ENCODE measurements around the gene KCMF1. TPM values are rescaled to one million over a fixed set of nuclear protein-coding genes. Genes with fewer than 3 reads are reported as not detected.

KCMF1 gene
- total and polyA plus RNA-seq, 2 donors (not counting 1 experiment from before 2014, with no cell fraction given), result 43.7 to 81.5 TPM

DNA sequence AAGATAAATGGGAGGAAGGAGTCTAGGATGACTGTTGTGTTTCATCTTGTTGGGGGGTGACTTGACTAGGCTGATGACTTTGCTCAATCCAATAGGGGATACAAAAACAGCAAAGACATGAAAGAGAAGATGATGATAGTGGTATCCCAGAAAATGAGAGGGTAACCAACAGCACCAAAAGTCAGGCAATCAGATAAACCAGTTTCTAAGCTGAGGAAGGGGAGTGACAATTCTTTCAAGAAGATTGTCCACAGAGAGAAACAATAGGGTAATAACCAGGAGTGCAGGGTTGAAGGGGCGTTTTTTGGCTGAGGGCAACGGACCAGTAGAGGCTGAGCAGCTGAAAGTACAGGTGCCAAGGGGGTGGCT is 7.7 kb upstream of the KCMF1 start:
- no peak for DNase-seq
- H3K36me3 ChIP-seq (replicated peaks in 1 of 2; ENCODE audit: control extremely low read depth in 1 of 2, control insufficient read depth in 1 of 2, extremely low read depth in 1 of 2, insufficient read depth in 2 of 2, low read length in 1 of 2), result peaks cover 2 to 20% of the 10 kb centered on the region in 2 experiments
- ChIA-PET CTCF (interaction anchor here (2.3 kb wide), 1 partner anchor 37 kb away, joined by 5 read pairs; no protein-coding TSS in a partner anchor), POLR2A (interaction anchor here (0.6 kb wide), 1 partner anchor 26 kb away, joined by 5 read pairs; no protein-coding TSS in a partner anchor)
- H4K20me1 ChIP-seq (ENCODE audit: control insufficient read depth, insufficient read depth, low read length, poor library complexity, severe bottlenecking), result peaks cover 6% of the 10 kb centered on the region
- H3K9ac ChIP-seq (ENCODE audit: low read length), result no peak overlapping the region
- no peaks in the 10 kb centered on the region for H3K9me3 Mint-ChIP-seq (ENCODE audit: insufficient read depth)
- H3K27me3 ChIP-seq (replicated peaks in 1 of 4; ENCODE audit: control extremely low read depth in 1 of 4, control insufficient read depth in 3 of 4, insufficient read depth in 4 of 4, low read length in 3 of 4), result no peaks in the 10 kb centered on the region
- intact Hi-C loops (cut with micrococcal nuclease), result no loop called here
- no peaks in the 10 kb centered on the region for H3K9me3 ChIP-seq (ENCODE audit: control extremely low read depth in 1 of 3, control insufficient read depth in 2 of 3, insufficient read depth in 1 of 3, low read length in 2 of 3)
- no peak overlapping the region for H3K4me3 Mint-ChIP-seq
- 91% methylated on average over 2 of the region's 2 CpGs for WGBS (ENCODE audit: insufficient coverage)
- H3K4me2 ChIP-seq (replicated peaks; ENCODE audit: low read depth, low read length, poor library complexity, severe bottlenecking), result no peak overlapping the region
- no peak for ATAC-seq (ENCODE audit: low read depth)
- peaks cover 44 to 59% of the 10 kb centered on the region in 2 donors for H3K4me1 ChIP-seq (ENCODE audit: control insufficient read depth in 2 of 2, insufficient read depth in 2 of 2, low read length in 2 of 2)
- peak overlapping the region; percentile 82 for H3K27ac Mint-ChIP-seq
- no peak overlapping the region for H2AFZ ChIP-seq (ENCODE audit: insufficient read depth, low read depth, low read length, poor library complexity, severe bottlenecking)
- no peak overlapping the region for H3K27ac ChIP-seq (ENCODE audit: low read length in 2 of 2)
- H3K79me2 ChIP-seq (ENCODE audit: control insufficient read depth, insufficient read depth, low read length), result peaks cover 39% of the 10 kb centered on the region
- H3K4me3 ChIP-seq (ENCODE audit: control extremely low read depth in 1 of 5, extremely low read depth in 1 of 5, insufficient read depth in 1 of 5, low read depth in 2 of 5, low read length in 4 of 5), result no peak overlapping the region
- H3K27me3 Mint-ChIP-seq, result no peaks in the 10 kb centered on the region
- TF ChIP-seq EZH2 (IDR thresholded peaks at IDR 0.05; ENCODE audit: borderline replicate concordance, insufficient read depth, low read depth, low read length, poor library complexity, severe bottlenecking), result no peak
- TF ChIP-seq, protein P1, sequence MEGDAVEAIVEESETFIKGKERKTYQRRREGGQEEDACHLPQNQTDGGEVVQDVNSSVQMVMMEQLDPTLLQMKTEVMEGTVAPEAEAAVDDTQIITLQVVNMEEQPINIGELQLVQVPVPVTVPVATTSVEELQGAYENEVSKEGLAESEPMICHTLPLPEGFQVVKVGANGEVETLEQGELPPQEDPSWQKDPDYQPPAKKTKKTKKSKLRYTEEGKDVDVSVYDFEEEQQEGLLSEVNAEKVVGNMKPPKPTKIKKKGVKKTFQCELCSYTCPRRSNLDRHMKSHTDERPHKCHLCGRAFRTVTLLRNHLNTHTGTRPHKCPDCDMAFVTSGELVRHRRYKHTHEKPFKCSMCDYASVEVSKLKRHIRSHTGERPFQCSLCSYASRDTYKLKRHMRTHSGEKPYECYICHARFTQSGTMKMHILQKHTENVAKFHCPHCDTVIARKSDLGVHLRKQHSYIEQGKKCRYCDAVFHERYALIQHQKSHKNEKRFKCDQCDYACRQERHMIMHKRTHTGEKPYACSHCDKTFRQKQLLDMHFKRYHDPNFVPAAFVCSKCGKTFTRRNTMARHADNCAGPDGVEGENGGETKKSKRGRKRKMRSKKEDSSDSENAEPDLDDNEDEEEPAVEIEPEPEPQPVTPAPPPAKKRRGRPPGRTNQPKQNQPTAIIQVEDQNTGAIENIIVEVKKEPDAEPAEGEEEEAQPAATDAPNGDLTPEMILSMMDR (IDR thresholded peaks at IDR 0.05), result no peak
- H3K4me1 Mint-ChIP-seq, result peaks cover 63% of the 10 kb centered on the region

DNA sequence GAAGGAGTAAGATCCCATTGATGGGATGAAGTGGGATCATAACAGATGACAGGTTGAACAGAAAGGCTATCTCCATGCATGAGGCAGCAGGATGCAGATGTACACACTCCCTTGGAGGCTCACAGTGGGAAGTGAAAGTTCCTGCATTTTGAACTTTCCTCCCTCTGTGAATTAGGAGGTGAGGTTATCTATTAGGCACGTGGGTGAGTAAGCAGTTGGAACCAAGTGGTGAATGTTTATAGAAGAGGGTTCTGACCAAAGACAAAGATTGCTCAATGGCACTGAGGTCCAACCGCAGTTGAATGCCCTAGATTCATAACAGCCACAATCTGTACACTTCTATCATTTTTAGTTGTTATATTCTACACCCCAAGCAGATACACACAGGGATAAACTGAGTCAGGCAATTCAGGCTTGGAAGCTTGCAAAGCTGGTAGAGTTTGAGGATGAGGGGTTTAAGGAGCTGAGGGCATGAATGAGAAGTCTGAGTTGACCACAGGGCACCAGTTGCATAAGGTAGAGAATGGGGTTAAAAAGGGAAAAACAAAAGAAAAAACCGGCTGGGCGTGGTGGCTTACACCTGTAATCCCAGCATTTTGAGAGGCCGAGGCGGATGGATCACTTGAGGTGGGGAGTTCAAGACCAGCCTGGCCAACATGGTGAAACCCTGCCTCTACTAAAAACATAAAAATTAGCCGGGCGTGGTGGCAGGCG is 7.1 kb upstream of the KCMF1 start:
- H3K36me3 ChIP-seq (replicated peaks in 1 of 2; ENCODE audit: control extremely low read depth in 1 of 2, control insufficient read depth in 1 of 2, extremely low read depth in 1 of 2, insufficient read depth in 2 of 2, low read length in 1 of 2), result peaks cover 2 to 20% of the 10 kb centered on the region in 2 experiments
- peak overlapping the region; percentile 20 for H3K4me2 ChIP-seq (replicated peaks; ENCODE audit: low read depth, low read length, poor library complexity, severe bottlenecking)
- ChIA-PET CTCF (interaction anchor here (2.3 kb wide), 1 partner anchor 38 kb away, joined by 5 read pairs; no protein-coding TSS in a partner anchor), POLR2A (interaction anchor here (0.6 kb wide), 1 partner anchor 27 kb away, joined by 5 read pairs; no protein-coding TSS in a partner anchor)
- intact Hi-C loops (cut with micrococcal nuclease), result loop anchor here (1.0 kb wide), 1 partner anchor 18 kb away; no protein-coding TSS in a partner anchor
- H2AFZ ChIP-seq (ENCODE audit: insufficient read depth, low read depth, low read length, poor library complexity, severe bottlenecking), result no peak overlapping the region
- no peak overlapping the region for H3K9ac ChIP-seq (ENCODE audit: low read length)
- H4K20me1 ChIP-seq (ENCODE audit: control insufficient read depth, insufficient read depth, low read length, poor library complexity, severe bottlenecking), result peaks cover 6% of the 10 kb centered on the region
- 100% methylated on average over 6 of the region's 9 CpGs for WGBS (ENCODE audit: insufficient coverage)
- no peak for DNase-seq
- peaks cover 45% of the 10 kb centered on the region for H3K79me2 ChIP-seq (ENCODE audit: control insufficient read depth, insufficient read depth, low read length)
- TF ChIP-seq EZH2 (IDR thresholded peaks at IDR 0.05; ENCODE audit: borderline replicate concordance, insufficient read depth, low read depth, low read length, poor library complexity, severe bottlenecking), result no peak
- TF ChIP-seq, protein P1 (IDR thresholded peaks at IDR 0.05), result no peak
- Mint-ChIP-seq H3K27ac (peak overlapping the region; percentile 82), H3K4me3 (no peak overlapping the region), H3K4me1 (peaks cover 62% of the 10 kb centered on the region), H3K9me3 (ENCODE audit: insufficient read depth) (no peaks in the 10 kb centered on the region), H3K27me3 (no peaks in the 10 kb centered on the region)
- no peaks in the 10 kb centered on the region for H3K27me3 ChIP-seq (replicated peaks in 1 of 4; ENCODE audit: control extremely low read depth in 1 of 4, control insufficient read depth in 3 of 4, insufficient read depth in 4 of 4, low read length in 3 of 4)
- no peak for ATAC-seq (ENCODE audit: low read depth)
- no peaks in the 10 kb centered on the region for H3K9me3 ChIP-seq (ENCODE audit: control extremely low read depth in 1 of 3, control insufficient read depth in 2 of 3, insufficient read depth in 1 of 3, low read length in 2 of 3)
- no peak overlapping the region for H3K4me3 ChIP-seq (ENCODE audit: control extremely low read depth in 1 of 5, extremely low read depth in 1 of 5, insufficient read depth in 1 of 5, low read depth in 2 of 5, low read length in 4 of 5)
- peaks cover 47 to 64% of the 10 kb centered on the region in 2 donors for H3K4me1 ChIP-seq (ENCODE audit: control insufficient read depth in 2 of 2, insufficient read depth in 2 of 2, low read length in 2 of 2)
- no peak overlapping the region for H3K27ac ChIP-seq (ENCODE audit: low read length in 2 of 2)
